Thoracic aorta (tissue), 2 donors: ENCODE measurements around the gene MUL1. TPM values are rescaled to one million over a fixed set of nuclear protein-coding genes. Genes with fewer than 3 reads are reported as not detected.

Source experiments
- ATAC-seq: fragments of 150-250 bp; one replicate; pipeline ENCODE4 v1.8.0; 2017; ENCODE audit warnings: low read depth; ENCODE audit not compliant: insufficient number of reproducible peaks, low FRiP score
- DNase-seq: peaks from one replicate; pipeline ENCODE4 v3.0.0-alpha.2; 2020; ENCODE audit warnings: low spot score
- H3K27ac ChIP-seq, 2 donors: fragments of 200-600 bp; sonication (generic); 1 replicate in 1 of 2; 2 replicates in 1 of 2; pipeline ENCODE4 v1.5.1; 2016; ENCODE audit warnings: mild to moderate bottlenecking in 2 of 2, moderate library complexity in 2 of 2
- H3K27me3 ChIP-seq: fragments of 200-600 bp; sonication (generic); replicated peaks from 2 replicates; pipeline ENCODE4 v1.6.0; 2016; ENCODE audit warnings: mild to moderate bottlenecking; ENCODE audit not compliant: insufficient read depth
- H3K36me3 ChIP-seq: fragments of 200-600 bp; sonication (generic); one replicate; pipeline ENCODE4 v1.5.1; 2016
- H3K4me1 ChIP-seq, 2 donors: fragments of 200-600 bp; sonication (generic); 1 replicate in 1 of 2; 2 replicates in 1 of 2; pipeline versions ENCODE4 v1.5.1 to v1.6.0; 2016; ENCODE audit warnings: low read depth in 2 of 2, mild to moderate bottlenecking in 1 of 2; ENCODE audit not compliant: control insufficient read depth in 1 of 2
- H3K4me3 ChIP-seq: fragments of 200-600 bp; sonication (generic); 2 replicates; pipeline ENCODE4 v1.5.1; 2016; ENCODE audit warnings: mild to moderate bottlenecking
- H3K9me3 ChIP-seq: fragments of 200-600 bp; sonication (generic); 2 replicates; pipeline ENCODE4 v1.5.1; 2016
- total RNA-seq, 2 donors: library from RNA; depleted of rRNA; stranded (reverse); fragments of >200 nt; gene quantifications; one replicate each; pipeline versions ENCODE4 v1.1.0 to v1.2.3, GENCODE V29; 2016
- TF ChIP-seq, protein P1 (sequence below): fragments of 200-600 bp; sonication (generic); IDR thresholded peaks from one replicate; pipeline ENCODE4 v1.5.1; 2019; ENCODE audit warnings: antibody characterized with exemption

MUL1 gene
- total RNA-seq, 2 donors from 2014 or later: 27.2 to 41.8 TPM

DNA sequence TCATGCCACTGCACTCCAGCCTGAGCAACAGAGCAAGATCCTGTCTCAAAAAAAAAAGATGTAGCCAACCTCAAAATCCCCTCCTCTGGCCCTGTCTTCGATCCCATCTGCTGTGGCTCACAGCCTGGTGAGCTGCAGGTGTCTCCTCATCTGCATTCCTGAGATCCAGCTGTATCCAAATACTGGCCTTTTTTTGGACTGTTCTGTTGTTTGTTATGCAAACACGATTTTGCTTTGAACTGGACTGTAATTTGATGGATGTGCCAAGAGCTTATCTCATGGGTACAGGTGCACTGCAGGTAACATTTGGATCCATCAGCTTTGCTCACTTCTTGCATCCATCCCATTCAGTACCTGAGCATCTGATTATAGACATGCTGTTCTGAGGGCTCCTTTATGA lies 30.3 kb upstream of the MUL1 start:
- Histone ChIP-seq H3K27ac (no peak overlapping the region), H3K9me3 (no peaks in the 10 kb centered on the region), H3K27me3 (no peaks in the 10 kb centered on the region), H3K4me3 (no peak overlapping the region), H3K4me1 (no peaks in the 10 kb centered on the region), H3K36me3 (no peaks in the 10 kb centered on the region)
- TF ChIP-seq, protein P1, sequence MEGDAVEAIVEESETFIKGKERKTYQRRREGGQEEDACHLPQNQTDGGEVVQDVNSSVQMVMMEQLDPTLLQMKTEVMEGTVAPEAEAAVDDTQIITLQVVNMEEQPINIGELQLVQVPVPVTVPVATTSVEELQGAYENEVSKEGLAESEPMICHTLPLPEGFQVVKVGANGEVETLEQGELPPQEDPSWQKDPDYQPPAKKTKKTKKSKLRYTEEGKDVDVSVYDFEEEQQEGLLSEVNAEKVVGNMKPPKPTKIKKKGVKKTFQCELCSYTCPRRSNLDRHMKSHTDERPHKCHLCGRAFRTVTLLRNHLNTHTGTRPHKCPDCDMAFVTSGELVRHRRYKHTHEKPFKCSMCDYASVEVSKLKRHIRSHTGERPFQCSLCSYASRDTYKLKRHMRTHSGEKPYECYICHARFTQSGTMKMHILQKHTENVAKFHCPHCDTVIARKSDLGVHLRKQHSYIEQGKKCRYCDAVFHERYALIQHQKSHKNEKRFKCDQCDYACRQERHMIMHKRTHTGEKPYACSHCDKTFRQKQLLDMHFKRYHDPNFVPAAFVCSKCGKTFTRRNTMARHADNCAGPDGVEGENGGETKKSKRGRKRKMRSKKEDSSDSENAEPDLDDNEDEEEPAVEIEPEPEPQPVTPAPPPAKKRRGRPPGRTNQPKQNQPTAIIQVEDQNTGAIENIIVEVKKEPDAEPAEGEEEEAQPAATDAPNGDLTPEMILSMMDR: no peak
- DNase-seq (no peak), ATAC-seq (no peak)

DNA sequence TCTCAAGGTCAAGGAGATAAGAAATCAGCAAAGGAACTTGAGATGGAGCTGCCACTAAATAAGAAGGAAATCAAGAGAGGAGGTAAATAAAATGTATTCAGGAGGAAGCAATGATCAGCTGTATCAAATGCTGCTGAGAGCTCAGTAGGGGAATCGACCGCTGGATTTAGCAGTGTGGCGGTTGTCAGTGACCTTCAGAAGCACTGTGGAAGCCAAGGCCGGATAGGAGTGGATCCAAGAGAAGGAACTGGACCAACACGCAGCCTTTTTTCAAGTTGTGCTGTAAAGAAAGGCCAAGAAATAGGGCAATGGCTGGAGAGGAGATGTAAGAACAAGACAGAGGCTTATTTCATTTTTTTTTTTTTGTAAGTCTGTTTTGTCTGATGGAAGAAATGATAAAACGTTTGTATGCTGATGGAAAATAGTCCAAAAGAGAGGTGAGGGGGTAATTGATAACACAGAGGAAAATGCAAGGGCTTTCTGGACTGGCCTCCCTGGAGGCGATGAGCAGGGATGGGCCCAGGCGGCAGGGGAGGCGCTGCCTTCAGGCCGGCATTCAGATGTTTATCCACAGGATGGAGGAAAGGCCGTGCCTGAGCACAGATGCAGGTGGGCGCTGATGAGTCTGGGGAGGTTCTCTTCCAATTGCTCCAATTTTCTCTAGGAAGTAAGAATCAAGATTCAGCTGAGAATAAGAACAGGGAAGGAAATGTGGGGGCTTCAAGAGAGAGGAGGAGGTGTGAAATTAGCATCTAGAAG lies 26.9 kb upstream of the MUL1 start:
- no peak overlapping the region for H3K27ac ChIP-seq

GRCh38 chr1:20533635-20534034 lies 25.7 kb upstream of the MUL1 start:
- peaks cover 3% of the 10 kb centered on the region for H3K27me3 ChIP-seq
- H3K36me3 ChIP-seq: no peaks in the 10 kb centered on the region
- H3K4me1 ChIP-seq: no peaks in the 10 kb centered on the region
- no peaks in the 10 kb centered on the region for H3K9me3 ChIP-seq
- H3K4me3 ChIP-seq: no peak overlapping the region
- ATAC-seq (no peak), DNase-seq (no peak)
- no peak overlapping the region for H3K27ac ChIP-seq
- TF ChIP-seq, protein P1: no peak

More for the DNA sequence above, 26.9 kb upstream of the MUL1 start:
- no peak for DNase-seq
- no peaks in the 10 kb centered on the region for H3K4me1 ChIP-seq
- no peak overlapping the region for H3K4me3 ChIP-seq
- H3K9me3 ChIP-seq: no peaks in the 10 kb centered on the region
- TF ChIP-seq, protein P1: no peak
- no peak for ATAC-seq
- no peaks in the 10 kb centered on the region for H3K36me3 ChIP-seq
- H3K27me3 ChIP-seq: no peaks in the 10 kb centered on the region

- no peak for DNase-seq
- Histone ChIP-seq H3K27me3 (peaks cover 3% of the 10 kb centered on the region), H3K27ac (no peak overlapping the region), H3K36me3 (no peaks in the 10 kb centered on the region), H3K4me1 (no peaks in the 10 kb centered on the region), H3K4me3 (no peak overlapping the region), H3K9me3 (no peaks in the 10 kb centered on the region)
- TF ChIP-seq, protein P1: no peak
- no peak for ATAC-seq
These were observed 22.9 kb upstream of the MUL1 start for GRCh38 chr1:20530901-20531300.

DNA sequence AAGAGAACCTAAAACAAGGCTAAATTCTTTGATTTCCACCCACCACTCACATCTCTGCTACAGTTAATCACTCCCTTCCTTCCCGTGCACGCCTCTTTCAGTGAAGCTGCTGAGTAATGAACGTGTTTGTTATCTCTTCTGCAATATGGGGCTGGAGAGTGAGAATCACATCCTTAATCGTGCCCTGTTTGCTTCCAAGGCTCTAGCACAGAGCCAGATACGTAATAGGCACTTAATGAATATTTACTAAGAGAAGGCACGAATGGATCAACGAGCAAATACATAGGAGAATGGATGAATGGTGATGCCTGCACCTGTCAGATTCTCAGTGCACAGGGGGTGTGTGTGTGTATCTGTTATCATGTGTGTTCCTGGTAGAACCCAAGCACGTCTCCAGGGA lies 22.4 kb upstream of the MUL1 start:
- no peaks in the 10 kb centered on the region for H3K4me1 ChIP-seq
- H3K27me3 ChIP-seq: peaks cover 3% of the 10 kb centered on the region
- no peaks in the 10 kb centered on the region for H3K36me3 ChIP-seq
- no peak for DNase-seq
- TF ChIP-seq, protein P1: no peak
- H3K4me3 ChIP-seq: no peak overlapping the region
- H3K9me3 ChIP-seq: no peaks in the 10 kb centered on the region
- no peak overlapping the region for H3K27ac ChIP-seq
- ATAC-seq: no peak
